Stimulated activated CD8-positive, alpha-beta memory T cell treated with anti-CD3 and anti-CD28 coated beads, Interleukin-2, amount 100 ng/mL, for 1 hour (primary cell): ENCODE measurements around the gene IFI44L.
A peak's percentile ranks its signal among the peaks of the same experiment; 100 is the strongest.

ENCODE experiments used
- DNase-seq, 2 donors: peaks; one replicate each; pipeline ENCODE4 v3.0.0-alpha.2; 2020; ENCODE audit warnings: low read depth in 2 of 2

The IFI44L gene

DNA sequence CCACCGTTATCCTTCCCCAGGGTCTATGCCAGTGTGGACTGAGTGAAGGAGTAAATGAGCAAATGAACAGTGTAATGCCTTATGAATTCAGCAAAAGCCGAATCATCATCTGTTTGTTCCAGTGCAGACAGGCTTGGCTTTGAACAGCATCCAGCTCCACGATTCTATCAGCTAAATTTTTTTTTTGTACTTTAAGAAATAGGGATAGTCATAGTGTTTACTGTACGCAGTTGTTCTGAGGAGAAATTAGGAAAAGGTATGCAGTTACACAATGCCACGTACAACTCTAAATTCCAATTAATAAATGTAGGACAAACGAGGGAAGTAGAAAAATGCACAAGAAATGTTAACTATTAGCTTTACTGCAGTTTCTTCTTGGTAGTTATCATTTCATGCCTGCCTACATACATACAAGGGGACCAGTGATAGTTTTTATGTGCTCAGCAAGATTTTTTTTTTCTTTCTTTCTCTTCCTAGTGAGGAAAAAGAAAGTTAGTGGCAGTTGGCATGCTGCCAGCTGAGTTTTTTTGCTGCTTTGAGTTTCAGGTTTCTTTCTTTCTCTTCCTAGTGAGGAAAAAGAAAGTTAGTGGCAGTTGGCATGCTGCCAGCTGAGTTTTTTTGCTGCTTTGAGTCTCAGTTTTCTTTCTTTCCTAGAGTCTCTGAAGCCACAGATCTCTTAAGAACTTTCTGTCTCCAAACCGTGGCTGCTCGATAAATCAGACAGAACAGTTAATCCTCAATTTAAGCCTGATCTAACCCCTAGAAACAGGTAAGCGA is at the start of gene IFI44L:
Gene IFI44L, plus strand, starts transcription at position 646 of the 777 bp plus-strand sequence. CDS start 7,468 bp downstream, outside the sequence.
- DNase-seq = peak; percentile 15 to 42

- no peak for DNase-seq
Observed at GRCh38 chr1:78570539-78570938, 49.7 kb upstream of the IFI44L start.

- DNase-seq = no peak
Observed at GRCh38 chr1:78577257-78578100, 42.8 kb upstream of the IFI44L start.

- DNase-seq = no peak
Observed at GRCh38 chr1:78586572-78586971, 33.7 kb upstream of the IFI44L start.

- no peak for DNase-seq
Observed at GRCh38 chr1:78587211-78587610, 33.0 kb upstream of the IFI44L start.

DNA sequence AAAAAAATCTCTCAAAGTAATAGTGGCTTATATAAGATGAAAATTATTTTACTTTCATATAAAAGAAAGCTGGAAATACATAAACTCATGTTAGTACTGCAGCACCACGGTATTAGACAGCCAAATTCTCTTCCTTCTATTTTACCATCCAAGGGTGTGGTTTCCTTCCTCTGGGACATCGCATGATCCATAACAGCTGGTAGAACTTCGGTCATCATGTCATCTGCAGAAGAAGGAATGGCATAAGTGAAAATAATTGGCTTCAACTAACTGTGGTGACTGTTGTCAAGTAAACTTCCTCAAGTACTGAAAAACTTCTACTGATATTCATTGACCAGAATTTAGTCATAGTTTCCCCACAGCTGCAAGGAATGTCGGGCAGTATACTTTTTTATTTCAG is 28.3 kb upstream of the IFI44L start:
- DNase-seq = no peak

- DNase-seq = no peak
Observed at GRCh38 chr1:78599294-78599693, 21.0 kb upstream of the IFI44L start.

DNA sequence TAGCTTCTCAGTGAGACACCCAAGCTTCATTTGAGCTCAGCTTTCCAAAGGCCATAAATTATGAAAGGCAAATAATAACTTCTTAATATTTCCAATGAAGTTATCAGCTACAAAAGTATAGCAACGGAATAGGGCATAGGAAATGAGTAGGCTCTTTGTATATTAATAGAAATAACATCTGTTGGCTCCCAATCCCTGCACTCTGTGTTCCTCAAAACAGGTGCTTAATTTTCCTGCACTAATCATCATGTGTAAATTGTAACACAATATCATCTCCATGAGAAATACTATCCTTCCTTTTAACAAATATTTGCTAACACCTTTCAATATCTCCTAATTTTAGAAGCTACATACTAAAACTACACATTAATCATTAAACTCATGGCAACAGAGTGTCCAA is 19.2 kb upstream of the IFI44L start:
- DNase-seq = no peak

DNA sequence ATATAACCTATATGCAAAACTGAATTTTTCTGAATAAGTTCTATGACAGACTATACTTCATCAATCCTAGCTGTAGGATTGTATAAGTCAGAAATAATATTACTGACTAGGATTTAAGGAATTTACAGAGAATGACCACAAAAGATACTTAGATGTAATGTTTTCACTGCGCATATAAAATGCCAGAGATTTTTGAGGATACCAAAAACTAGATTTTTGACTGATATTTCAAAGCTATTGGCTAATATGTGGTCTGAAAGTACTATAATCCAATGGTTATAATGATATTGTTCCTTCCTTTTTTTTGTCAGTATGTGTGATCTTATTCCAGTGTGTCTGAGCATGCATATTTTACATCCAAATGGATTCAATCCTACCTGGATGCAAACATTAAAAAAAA is 17.0 kb upstream of the IFI44L start:
- no peak for DNase-seq

DNA sequence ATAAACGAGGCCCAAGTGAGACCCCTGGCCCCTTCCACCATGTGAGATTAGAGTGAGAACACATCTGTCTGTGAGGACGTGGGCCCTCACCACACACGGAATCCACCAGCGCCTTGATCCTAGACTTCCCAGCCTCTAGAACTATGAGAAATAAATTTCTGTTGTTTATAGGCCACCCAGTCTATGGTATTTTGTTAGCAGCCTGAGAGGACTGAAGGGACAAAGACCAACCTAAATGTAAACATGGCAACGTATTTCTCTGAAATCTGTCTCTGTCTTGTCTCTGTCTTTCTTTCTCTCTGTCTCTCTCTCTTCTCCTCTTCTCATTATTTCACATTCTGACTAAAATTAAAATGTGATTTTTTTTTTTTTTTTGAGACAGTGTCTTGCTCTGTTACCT is 15.6 kb upstream of the IFI44L start:
- DNase-seq = no peak

GRCh38 chr1:78606274-78606673 is 14.0 kb upstream of the IFI44L start:
- no peak for DNase-seq

- no peak for DNase-seq
Observed at GRCh38 chr1:78607334-78607927, 12.8 kb upstream of the IFI44L start.

- DNase-seq = no peak
Observed at GRCh38 chr1:78607944-78608343, 12.3 kb upstream of the IFI44L start.

DNA sequence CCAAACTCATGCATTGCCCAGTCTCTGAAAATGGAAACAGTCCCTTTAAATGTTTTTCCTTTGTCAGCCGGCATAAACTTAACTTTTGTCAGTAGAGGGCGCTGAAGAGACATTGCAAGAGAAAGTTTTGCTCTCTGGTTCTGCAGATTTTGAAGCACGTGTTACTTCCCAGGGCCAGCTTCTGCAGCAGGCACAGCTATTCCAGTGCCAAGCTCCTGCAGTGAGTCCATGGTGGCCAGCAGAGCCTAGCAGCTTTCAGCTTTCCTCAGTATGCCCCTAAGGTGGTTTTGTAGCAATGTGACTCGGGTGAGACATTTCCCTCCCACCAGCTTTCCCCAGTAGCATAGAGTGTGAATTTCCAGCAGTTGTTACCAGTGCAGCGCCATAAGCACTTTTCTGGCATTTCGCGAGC is 2.6 kb upstream of the IFI44L start:
- DNase-seq = peak; percentile 5 to 15

GRCh38 chr1:78619032-78619431 is 1.2 kb upstream of the IFI44L start:
- DNase-seq = no peak

DNA sequence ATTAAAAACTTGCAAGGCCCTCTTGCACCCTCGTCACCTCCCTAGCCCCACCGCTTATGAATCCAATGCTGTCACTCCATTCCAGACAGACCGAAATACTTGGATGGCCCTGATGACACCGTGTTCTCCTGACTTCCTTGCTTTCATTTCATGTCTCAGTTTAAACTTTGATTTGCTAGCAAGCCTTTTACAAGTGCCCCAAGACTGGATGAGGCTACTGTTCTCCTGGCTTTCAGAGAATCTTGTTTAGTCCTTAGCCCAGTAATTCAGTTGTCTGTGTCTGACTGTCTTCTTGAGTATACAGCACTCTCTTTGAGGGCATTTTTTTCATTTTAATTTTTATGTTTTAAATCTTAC is 824 bp upstream of the IFI44L start:
- no peak for DNase-seq

DNA sequence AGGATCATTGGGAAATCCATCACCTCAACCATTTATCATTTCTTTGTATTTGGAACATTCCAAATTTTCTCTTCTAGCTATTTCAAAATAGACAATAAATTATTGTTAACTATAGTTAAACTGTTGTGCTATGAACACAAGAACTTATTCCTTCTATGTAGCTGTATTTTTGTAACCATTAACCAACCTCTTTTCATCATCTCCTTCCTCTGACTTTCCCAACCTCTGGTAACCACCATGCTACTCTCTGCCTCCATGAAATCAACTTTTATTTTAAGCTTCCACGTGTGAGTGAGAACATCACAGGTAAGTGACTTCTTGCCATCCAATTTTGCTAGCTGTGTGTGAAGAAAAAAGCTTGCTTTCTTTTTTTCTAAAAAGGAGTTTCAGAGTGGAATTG is 418 bp downstream of the IFI44L start:
- no peak for DNase-seq

DNA sequence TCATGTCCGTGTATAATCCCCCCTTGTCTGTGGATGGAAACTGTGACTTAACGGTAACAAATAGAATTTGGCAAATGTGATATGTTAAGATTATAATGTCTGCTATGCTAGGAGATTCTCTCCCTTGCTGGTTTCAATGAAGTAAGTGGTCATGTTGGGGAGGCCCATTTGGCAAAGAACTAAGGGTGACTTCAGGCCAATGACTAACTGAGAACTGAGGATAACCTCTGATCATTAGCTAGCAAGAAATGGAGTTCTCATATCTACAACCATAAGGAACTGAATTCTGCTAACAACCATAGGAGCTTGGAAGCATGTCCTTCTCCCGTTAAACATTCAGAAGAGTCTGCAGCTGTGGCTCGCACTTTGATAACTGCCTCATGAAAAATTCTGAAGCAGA is 2.3 kb downstream of the IFI44L start:
- no peak for DNase-seq

DNA sequence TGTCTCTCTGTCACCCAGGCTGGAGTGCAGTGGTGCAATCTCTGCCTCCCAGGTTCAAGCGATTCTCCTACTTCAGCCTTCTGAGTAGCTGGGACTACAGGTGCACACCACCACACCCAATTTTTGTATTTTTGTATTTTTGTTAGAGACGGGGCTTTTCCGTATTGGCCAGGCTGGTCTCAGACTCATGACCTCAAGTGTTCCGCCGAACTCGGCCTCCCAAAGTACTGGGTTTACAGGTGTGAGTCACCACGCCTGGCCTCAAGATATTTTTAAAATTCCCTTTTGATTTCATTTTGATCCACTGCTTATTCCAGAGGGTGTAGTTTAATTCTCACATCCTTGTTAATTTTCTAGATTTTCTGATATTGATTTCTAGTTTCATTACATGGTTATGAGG is 3.8 kb downstream of the IFI44L start:
- no peak for DNase-seq

GRCh38 chr1:78627321-78627720 is 7.1 kb downstream of the IFI44L start:
- DNase-seq = no peak

DNA sequence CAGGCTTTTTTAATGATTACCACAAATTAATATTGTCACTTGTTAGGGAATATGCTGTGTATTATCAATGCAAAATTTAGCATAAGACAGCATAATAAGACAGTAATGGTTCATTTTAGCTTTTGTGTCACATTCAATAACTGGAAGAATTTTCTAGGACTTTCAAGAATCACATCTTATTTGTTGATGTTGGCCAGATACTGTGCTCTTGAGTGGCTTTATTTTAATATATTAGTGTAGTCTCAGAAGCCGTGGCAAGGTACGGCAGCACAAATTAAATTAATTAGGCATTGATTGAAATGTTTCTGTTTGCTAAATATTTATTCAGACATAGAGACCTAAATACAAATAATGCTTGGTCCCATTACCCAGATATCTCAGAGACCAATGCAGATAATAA is 10.4 kb downstream of the IFI44L start:
- DNase-seq = no peak

GRCh38 chr1:78633209-78633608 is 13.0 kb downstream of the IFI44L start:
- DNase-seq = no peak

- no peak for DNase-seq
Observed at GRCh38 chr1:78640462-78640861, 20.2 kb downstream of the IFI44L start.
